GM18867 (cell line): ENCODE measurements around the gene ARHGAP31.
"Not testable (repeated sequence)": the region's sequence is repeated elsewhere in the genome, so short reads cannot be mapped to it uniquely, and the experiment has no call there.

Source experiments
- ATAC-seq: cut with Tn5 transposase; IDR thresholded peaks from one replicate; pipeline ENCODE4 v1.9.1; 2021; ENCODE audit warnings: mild to moderate bottlenecking, moderate library complexity; ENCODE audit not compliant: unreplicated experiment

ARHGAP31 gene

GRCh38 chr3:119293871-119294695 lies at the start of gene ARHGAP31:
TSS of gene ARHGAP31 (plus strand) at chr3:119294383. CDS start at chr3:119294905, 522 bp downstream.
- ATAC-seq = peak; percentile 60

DNA sequence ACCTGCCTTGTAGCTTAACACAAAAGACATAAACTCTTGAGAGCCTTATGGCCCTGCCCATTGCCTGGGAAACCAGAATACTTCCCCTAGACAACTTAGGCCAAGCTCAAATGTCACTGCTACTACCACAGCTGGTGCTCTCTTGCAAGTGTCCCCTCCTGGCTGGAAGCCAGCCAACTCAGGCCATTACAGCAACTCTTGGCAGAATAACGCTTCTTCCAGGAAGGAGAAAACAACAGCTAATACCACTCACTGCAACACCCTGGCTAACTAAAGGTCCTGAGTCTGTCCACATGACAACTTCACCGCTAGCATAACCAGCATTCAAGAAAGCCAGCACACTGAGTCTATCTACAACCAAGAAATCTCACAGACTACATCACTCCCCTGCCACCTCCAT lies 48.4 kb upstream of the ARHGAP31 start:
- no peak for ATAC-seq

DNA sequence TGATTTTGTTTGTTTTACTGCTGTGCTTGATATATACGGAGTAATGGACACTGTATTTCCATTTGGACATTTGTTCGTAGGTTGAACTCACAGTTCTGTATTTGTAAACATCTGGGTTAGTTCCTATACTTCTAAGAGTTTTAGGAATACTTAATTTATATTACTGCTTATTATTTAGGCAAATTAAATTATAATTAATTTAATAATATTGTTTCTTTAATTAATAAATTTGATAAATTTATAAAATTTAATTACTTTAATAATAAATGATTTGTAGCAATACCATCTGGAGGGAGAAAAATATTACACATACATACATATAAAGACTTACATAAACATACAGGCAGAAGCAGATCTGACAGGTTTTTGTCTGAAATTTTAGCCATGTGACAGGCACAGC lies 39.0 kb upstream of the ARHGAP31 start:
- no peak for ATAC-seq

- no peak for ATAC-seq
These were observed 37.1 kb upstream of the ARHGAP31 start for GRCh38 chr3:119257111-119257510.

DNA sequence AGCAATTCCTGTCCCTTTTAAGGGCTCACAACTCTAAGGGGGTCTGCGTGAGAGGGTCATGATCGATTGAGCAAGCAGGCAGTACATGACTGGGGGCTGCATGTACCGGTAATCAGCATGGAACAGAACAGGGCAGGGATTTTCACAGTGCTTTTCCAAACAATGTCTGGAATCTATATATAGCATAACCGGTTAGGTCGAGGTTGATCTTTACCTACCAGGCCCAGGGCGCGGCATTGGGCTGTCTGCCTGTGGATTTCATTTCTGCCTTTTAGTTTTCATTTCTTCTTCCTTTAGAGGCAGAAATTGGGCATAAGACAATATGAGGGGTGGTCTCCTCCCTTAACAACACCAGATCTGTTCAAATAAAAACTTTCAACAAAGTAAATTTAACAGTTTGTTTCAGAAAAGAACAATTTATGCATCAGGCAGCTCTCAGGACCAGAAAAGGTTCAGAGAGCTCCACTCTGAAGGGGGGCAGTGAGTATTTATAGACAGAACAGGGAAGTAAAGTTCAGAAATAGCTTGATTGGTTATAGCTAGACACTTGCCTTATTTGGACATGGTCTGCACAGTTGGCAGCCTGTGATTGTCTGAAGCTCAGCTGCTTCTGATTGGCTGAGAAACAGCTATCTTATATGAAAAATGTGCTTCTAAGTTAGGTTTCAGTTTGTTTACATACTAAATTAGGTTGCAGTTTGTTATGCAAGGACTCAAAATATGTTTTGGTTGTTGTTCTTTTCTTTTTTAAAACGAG lies 36.4 kb upstream of the ARHGAP31 start:
- ATAC-seq = peak; percentile 78

GRCh38 chr3:119258915-119259314 lies 35.3 kb upstream of the ARHGAP31 start:
- ATAC-seq = peak; percentile 94

GRCh38 chr3:119259821-119260220 lies 34.4 kb upstream of the ARHGAP31 start:
- no peak for ATAC-seq

- ATAC-seq = no peak
These were observed 33.1 kb upstream of the ARHGAP31 start for GRCh38 chr3:119261055-119261454.

DNA sequence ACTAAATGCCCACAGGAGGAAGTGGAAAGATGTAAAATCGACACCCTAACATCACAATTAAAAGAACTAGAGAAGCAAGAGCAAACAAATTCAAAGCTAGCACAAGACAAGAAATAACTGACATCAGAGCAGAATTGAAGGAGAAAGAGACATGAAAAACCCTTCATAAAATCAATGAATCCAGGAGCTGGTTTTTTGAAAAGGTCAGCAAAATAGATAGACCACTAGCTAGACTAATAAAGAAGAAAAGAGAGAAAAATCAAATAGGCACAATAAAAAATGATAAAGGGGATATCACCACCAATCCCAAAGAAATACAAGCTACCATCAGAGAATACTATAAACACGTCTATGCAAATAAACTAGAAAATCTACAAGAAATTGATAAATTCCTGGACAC lies 24.0 kb upstream of the ARHGAP31 start:
- ATAC-seq = not testable (repeated sequence)

DNA sequence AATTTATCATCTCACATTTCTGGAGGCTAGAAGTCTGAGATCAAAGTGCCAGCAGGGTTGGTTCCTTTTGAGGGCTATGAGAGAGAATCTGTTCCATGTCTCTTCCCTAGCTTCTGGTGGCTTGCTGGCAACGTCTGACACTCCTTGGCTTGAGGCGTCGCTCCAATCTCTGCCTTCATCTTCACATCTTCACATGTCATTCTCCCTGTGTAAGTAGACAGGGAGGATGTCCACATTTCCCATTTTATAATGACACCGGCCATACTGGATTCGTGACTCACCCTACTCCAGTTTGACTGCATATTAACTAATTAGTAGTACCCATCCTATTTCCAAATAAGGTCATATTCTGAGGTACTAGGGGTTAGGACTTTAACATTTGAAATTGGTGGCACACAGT lies 17.5 kb upstream of the ARHGAP31 start:
- ATAC-seq = no peak

GRCh38 chr3:119279101-119279554 lies 15.1 kb upstream of the ARHGAP31 start:
- ATAC-seq = no peak

DNA sequence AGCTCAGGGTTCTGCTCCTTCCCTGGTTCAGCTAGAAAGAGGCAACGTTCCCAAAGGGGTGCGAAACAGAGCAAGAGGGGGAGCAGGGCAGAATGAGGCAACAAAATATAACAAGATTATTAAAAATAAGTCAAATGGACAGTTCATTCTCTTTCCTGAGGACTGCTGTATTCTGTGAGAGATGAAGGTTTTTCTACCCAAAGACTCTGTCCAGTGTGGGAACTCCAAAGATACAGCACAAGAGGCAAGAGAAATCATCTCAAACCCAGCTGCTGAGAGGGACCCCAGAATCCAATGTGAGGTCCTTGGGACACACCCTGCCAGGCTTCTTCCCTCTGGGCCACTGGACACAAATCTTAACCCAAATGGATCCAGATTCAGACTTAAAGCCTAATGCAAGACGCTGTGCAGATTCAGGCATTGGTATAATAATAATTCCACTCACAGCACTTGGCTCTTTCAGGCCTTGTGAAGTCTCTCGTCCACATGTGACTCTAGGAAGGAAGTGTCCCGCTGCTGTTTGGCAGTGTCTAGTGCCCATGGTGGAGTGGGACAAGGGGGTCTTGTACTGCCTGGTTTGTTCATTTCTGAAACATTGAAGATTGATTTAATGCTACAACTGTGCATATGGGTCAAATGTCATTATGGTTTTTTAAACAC lies 14.5 kb upstream of the ARHGAP31 start:
- no peak for ATAC-seq

DNA sequence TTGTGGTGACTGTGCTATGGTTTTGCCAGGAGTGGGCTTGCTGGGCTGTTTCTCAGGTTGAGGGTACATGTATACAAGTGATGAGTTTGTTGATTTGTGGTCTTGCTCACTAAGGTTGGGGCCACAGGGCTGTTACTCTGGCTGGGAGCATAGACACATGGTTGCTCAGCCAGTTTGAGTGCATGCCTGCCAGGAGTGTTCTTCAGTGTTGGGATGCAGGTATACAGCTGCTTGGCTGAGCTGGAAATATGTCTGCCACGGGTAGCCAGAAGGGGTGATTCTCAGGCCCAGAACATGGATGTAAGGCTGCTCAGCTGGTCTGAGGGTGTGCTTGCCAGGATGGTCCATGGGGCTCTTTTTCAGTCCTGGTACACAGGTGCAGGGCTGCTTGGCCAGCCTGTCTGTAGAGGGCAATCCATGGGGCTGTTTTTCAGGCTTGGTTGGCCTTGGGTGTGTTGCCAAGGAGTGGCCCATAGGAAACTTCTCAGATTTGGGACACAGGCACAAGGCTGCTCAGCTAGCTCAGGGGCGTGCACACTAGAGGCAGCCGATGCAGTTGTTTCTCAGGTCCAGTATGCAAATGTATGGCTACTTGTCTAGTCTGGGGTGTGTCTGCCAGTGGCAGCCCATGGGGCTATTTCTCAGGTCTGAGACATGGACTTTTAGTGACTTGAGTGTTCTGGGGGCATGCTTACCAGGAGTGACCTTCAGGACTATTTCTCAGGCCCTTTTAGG lies 5.3 kb upstream of the ARHGAP31 start:
- no peak for ATAC-seq

DNA sequence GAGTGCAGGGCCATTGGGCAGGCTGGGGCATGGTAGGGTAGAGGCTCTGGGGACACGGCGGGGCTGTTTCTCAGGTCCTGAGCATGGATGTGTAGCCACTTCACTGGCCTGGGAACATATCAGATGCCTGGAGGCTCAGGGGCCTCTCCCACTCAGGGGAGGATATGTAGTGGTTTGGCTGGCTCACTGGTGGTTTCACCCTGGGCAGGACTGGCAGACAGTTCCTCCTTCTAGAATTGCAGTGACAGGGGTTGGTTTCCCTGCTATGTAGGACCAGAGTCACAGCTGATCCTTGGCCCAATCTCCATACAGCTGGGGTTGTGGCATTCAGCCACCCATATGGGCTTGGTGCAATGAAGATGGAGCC lies 4.8 kb upstream of the ARHGAP31 start:
- ATAC-seq = no peak

DNA sequence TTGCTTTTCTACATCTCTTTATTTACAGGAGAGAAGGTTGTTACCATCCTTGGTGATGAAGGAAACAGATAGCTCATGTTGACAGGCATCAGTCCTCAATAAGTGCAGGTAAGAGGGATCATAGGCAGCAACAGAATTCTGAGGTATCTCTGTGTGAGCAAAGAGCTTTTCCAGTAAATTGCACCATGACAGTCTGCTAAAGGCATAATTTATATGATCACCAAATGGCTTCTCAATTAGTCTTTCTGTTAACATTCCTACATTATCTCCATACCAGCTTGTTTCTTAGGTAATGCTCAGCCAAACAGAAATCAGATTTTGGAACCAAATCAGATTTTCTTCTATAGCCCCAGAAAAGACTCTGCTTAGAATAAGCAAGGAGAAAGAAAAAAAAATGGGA lies 3.6 kb upstream of the ARHGAP31 start:
- ATAC-seq = no peak

DNA sequence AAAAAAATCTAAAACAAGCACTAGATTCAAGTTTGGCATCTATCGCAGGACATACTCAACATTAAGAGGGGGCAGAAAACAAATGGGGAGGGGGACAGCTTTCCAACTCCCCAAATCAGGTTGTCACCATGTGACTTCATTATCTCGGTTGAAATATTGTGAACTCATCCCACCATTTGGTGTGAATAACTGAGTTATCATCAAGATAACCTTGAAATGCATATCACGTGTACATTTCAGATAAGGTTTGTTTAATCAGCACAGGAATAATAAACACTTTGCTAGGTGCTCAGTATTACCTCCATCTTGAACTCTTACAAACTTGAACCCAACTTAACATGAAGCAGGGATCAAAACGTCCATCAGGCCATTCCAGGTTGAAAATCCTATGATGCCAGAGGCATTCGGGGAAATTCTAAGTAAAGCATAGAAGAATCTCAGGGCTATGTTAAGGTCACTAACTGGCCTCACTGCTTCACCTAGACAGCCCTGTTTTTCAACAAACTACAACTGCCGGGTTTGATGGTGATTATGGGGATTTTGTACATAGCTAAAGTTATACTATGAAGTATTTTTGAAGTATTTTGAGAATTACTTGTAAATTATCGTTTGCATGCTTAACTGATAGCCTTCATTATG lies 3.0 kb upstream of the ARHGAP31 start:
- ATAC-seq = no peak

- ATAC-seq = no peak
These were observed 1.5 kb upstream of the ARHGAP31 start for GRCh38 chr3:119292666-119293065.

GRCh38 chr3:119293105-119293870 lies 895 bp upstream of the ARHGAP31 start:
- ATAC-seq = no peak
